ENCODE measurements around the gene ANKRD42. TPM values are rescaled to one million over a fixed set of nuclear protein-coding genes. Genes with fewer than 3 reads are reported as not detected.

Gene ANKRD42
- total and polyA plus RNA-seq, 2 of the 8 experiments (the other 6 are each of a cell fraction or from before 2014, with no cell fraction given) = 2.0 to 5.5 TPM

- TF ChIP-seq RAD21 (IDR thresholded peaks at IDR 0.05 in 1 of 2, conservative IDR thresholded peaks at IDR 0.05 in 1 of 2; ENCODE audit: low read depth in 2 of 2, low read length in 2 of 2) = no peak
- no peak for TF ChIP-seq SUZ12 (IDR thresholded peaks at IDR 0.05; ENCODE audit: low read length)
- TF ChIP-seq ATF3 (IDR thresholded peaks at IDR 0.05; ENCODE audit: insufficient read depth, low read depth, low read length) = no peak
- no peak for TF ChIP-seq SIN3A (conservative IDR thresholded peaks at IDR 0.05 in 1 of 2, IDR thresholded peaks at IDR 0.05 in 1 of 2; ENCODE audit: low read depth in 1 of 2, low read length in 2 of 2)
- no peak for TF ChIP-seq NANOG (IDR thresholded peaks at IDR 0.05; ENCODE audit: insufficient read depth, low read depth, low read length, poor library complexity, severe bottlenecking)
- no peak for TF ChIP-seq RXRA (IDR thresholded peaks at IDR 0.05; ENCODE audit: insufficient read depth, low read depth, low read length)
- TF ChIP-seq SIRT6 (IDR thresholded peaks at IDR 0.05; ENCODE audit: low read length) = no peak
- no peak for TF ChIP-seq JUND (IDR thresholded peaks at IDR 0.05; ENCODE audit: low read length)
- TF ChIP-seq SP4 (IDR thresholded peaks at IDR 0.05; ENCODE audit: low read length) = no peak
- TF ChIP-seq YY1 (IDR thresholded peaks at IDR 0.05; ENCODE audit: low read depth, low read length) = peak; percentile 91
- TF ChIP-seq SAP30 (IDR thresholded peaks at IDR 0.05; ENCODE audit: insufficient read depth, insufficient replicate concordance, low read length) = no peak
- no peak for TF ChIP-seq MAFK (IDR thresholded peaks at IDR 0.05; ENCODE audit: low read depth, low read length)
- no peak for TF ChIP-seq EP300 (IDR thresholded peaks at IDR 0.05; ENCODE audit: borderline replicate concordance in 1 of 2, low read depth in 2 of 2, low read length in 2 of 2)
- peak; percentile 66 for TF ChIP-seq MAX (IDR thresholded peaks at IDR 0.05)
- peak; percentile 59; the same call in 1 of the 2 replicates for TF ChIP-seq CHD1 (IDR thresholded peaks at IDR 0.05; ENCODE audit: low read depth, low read length)
- TF ChIP-seq HDAC6 (IDR thresholded peaks at IDR 0.05; ENCODE audit: low read depth, low read length) = no peak
- TF ChIP-seq CEBPB (IDR thresholded peaks at IDR 0.05; ENCODE audit: low read depth, low read length) = no peak
- no peak for TF ChIP-seq SRF (IDR thresholded peaks at IDR 0.05; ENCODE audit: low read depth, low read length)
- TF ChIP-seq KDM4A (IDR thresholded peaks at IDR 0.05; ENCODE audit: low read depth, low read length, severe bottlenecking) = peak; percentile 16
- peak; percentile 40; the same call in 1 of the 2 replicates for TF ChIP-seq POLR2AphosphoS5 (IDR thresholded peaks at IDR 0.05; ENCODE audit: low read depth, low read length)
- TF ChIP-seq JUN (IDR thresholded peaks at IDR 0.05; ENCODE audit: low read depth, low read length) = no peak
- TF ChIP-seq ZNF274 (IDR thresholded peaks at IDR 0.05; ENCODE audit: borderline replicate concordance, extremely low read depth, low read length) = no peak
Observed at GRCh38 chr11:83157594-83158356, 35.7 kb upstream of the ANKRD42 start (continued).

Data from H1 (cell line).